Measurements from ENCODE around the gene MSH5. TPM values are rescaled to one million over a fixed set of nuclear protein-coding genes. Genes with fewer than 3 reads are reported as not detected.
A peak's percentile ranks its signal among the peaks of the same experiment; 100 is the strongest.

The MSH5 gene
- total and polyA plus RNA-seq, 9 of the 15 experiments (the other 6 are each of a cell fraction or from before 2014, with no cell fraction given): 12.5 to 104 (median 46.6) TPM

GRCh38 chr6:31729979-31730630 lies 9.7 kb upstream of the MSH5 start (continued):
- TF ChIP-seq, protein P1, sequence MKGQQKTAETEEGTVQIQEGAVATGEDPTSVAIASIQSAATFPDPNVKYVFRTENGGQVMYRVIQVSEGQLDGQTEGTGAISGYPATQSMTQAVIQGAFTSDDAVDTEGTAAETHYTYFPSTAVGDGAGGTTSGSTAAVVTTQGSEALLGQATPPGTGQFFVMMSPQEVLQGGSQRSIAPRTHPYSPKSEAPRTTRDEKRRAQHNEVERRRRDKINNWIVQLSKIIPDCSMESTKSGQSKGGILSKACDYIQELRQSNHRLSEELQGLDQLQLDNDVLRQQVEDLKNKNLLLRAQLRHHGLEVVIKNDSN (CRISPR knock-in tag; IDR thresholded peaks at IDR 0.05): no peak
- TF ChIP-seq PURB (CRISPR knock-in tag; IDR thresholded peaks at IDR 0.05; ENCODE audit: low read depth): no peak
- TF ChIP-seq ZKSCAN1 (IDR thresholded peaks at IDR 0.05; ENCODE audit: low read depth, low read length): peak; percentile 46; the same call in 1 of the 2 replicates
- TF ChIP-seq ZNF347 (CRISPR knock-in tag; IDR thresholded peaks at IDR 0.05; ENCODE audit: low read depth): peak; percentile 96
- no peak for TF ChIP-seq PHF21A (IDR thresholded peaks at IDR 0.05; ENCODE audit: borderline replicate concordance, low read depth)
- peak; percentile 100 for TF ChIP-seq ZNF830 (CRISPR knock-in tag; IDR thresholded peaks at IDR 0.05)
- TF ChIP-seq KDM1A (IDR thresholded peaks at IDR 0.05): no peak
- TF ChIP-seq ZNF668 (CRISPR knock-in tag; IDR thresholded peaks at IDR 0.05): no peak
- no peak for TF ChIP-seq ZZZ3 (IDR thresholded peaks at IDR 0.05)
- peak; percentile 91 for TF ChIP-seq ZNF764 (CRISPR knock-in tag; IDR thresholded peaks at IDR 0.05; ENCODE audit: low read depth)
- TF ChIP-seq ZKSCAN8 (CRISPR knock-in tag; IDR thresholded peaks at IDR 0.05): no peak
- no peak for TF ChIP-seq ATF1 (CRISPR knock-in tag; IDR thresholded peaks at IDR 0.05)
- peak; percentile 79 for TF ChIP-seq ATF1 (tag; IDR thresholded peaks at IDR 0.05)
- TF ChIP-seq ZBTB40 (IDR thresholded peaks at IDR 0.05): no peak
- no peak for TF ChIP-seq ZBTB40 (CRISPR knock-in tag; IDR thresholded peaks at IDR 0.05)
- no peak for TF ChIP-seq MED1 (CRISPR knock-in tag; IDR thresholded peaks at IDR 0.05; ENCODE audit: borderline replicate concordance)
- TF ChIP-seq GATAD2A (IDR thresholded peaks at IDR 0.05): no peak
- no peak for TF ChIP-seq GTF3C2 (IDR thresholded peaks at IDR 0.05; ENCODE audit: borderline replicate concordance, extremely low read depth, insufficient read length)
